Measurements from ENCODE around the gene SYT3.

The SYT3 gene

DNA sequence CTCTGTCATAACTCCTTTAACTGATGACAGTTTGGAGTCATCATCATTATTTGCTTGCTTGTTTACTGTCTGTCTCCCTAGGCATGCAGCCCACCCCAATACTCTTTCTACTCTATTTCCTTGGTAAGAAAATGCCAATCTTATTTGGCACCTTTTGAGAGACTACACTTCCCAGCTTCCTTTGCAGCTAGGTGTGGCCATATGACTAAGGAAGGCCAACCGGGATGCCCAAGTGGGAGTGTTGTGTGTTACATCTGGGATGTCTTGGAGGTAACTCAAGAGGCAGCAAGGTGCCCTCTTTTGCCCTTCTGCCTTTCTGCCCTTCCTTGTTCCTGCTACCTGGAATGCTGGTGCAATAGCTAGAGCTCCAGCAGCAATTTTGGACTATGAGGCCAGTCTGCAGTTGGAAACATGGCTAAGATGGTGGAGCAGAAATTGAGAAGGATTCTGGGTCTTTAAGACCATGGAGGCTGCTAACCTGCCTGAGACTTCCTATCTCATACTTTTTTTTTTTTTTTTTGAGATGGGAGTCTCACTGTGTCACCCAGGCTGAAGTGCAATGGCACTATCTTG lies 37.0 kb upstream of the SYT3 start:
- TF ChIP-seq, protein P1, sequence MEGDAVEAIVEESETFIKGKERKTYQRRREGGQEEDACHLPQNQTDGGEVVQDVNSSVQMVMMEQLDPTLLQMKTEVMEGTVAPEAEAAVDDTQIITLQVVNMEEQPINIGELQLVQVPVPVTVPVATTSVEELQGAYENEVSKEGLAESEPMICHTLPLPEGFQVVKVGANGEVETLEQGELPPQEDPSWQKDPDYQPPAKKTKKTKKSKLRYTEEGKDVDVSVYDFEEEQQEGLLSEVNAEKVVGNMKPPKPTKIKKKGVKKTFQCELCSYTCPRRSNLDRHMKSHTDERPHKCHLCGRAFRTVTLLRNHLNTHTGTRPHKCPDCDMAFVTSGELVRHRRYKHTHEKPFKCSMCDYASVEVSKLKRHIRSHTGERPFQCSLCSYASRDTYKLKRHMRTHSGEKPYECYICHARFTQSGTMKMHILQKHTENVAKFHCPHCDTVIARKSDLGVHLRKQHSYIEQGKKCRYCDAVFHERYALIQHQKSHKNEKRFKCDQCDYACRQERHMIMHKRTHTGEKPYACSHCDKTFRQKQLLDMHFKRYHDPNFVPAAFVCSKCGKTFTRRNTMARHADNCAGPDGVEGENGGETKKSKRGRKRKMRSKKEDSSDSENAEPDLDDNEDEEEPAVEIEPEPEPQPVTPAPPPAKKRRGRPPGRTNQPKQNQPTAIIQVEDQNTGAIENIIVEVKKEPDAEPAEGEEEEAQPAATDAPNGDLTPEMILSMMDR (IDR thresholded peaks at IDR 0.05; ENCODE audit: low read depth, low read length): no peak
- no peak for DNase-seq (ENCODE audit: extremely low read depth, low read depth)

DNA sequence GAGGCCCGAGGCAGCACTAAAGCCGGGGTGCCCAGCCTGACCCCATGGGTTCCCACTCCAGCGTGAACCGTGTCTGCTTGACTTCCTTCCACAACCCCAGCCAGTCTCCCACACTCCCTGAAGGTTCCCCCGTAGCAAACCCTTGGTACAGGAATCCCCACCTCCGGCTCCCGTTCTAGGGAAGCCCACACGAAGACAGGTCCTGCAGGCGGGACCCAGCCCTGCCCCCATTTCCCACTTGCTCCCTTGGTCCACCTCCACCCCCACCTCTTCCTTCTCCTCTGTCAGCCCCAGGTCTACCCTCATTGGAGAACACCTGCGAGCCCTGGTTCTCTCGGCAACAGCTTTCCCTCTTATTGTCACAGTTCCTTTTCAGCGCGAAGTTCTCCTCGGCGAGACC lies 33.4 kb upstream of the SYT3 start:
- DNase-seq (ENCODE audit: extremely low read depth, low read depth): no peak
- TF ChIP-seq, protein P1 (IDR thresholded peaks at IDR 0.05; ENCODE audit: low read depth, low read length): no peak

DNA sequence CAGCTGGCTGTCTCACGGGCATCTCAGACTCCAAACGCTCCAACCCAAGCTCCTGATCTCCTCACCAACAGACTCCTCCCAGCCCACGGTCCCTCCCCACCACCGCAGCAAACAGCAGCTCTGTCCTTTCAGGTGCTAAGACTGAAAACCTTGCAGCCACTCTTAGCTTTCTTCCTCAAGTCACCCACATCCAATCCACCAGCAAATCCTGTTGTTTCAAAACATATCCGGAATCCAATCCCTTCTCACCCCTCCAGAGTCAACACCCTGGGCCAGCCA lies 30.4 kb upstream of the SYT3 start:
- TF ChIP-seq, protein P1 (IDR thresholded peaks at IDR 0.05; ENCODE audit: low read depth, low read length): no peak

DNA sequence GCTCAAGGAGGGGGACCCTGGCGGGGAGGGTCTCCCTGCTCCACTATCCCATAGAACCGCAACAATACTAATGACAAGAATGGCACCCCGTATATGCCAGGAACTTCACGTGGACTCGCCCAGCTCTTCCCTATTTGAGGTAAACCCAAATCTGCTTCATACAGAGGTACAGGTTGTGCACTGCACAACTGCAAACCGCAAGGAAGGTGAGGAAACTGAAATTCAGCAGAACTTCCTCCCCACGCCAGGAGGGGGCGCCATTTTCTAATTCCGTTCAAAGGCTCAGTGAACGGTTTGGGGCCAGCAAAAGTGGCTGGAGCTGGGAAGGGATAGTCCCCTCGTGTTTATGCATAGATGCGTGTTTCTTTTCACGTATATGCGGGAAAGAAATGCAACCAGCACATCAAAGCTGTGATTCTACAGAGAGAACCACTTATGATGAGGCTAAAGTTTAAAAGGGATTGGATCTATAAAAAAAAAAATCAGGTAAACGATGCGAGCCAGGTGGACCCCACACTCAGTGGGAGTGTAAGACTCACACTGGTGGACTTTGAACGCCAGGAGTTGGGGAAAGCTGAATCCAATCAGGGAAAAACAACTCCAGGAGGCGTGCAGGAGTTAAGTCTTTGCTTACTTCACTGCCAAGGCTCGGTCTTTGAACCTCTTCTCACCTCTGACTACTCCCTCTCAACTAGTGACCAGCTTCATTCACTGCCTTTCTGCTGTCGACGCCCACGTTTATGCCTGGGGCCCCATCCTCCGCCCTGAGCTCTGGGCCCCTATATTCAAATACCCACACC lies 29.8 kb upstream of the SYT3 start:
- no peak for DNase-seq (ENCODE audit: extremely low read depth, low read depth)
- TF ChIP-seq, protein P1 (IDR thresholded peaks at IDR 0.05; ENCODE audit: low read depth, low read length): peak; percentile 84

More for the DNA sequence above, 30.4 kb upstream of the SYT3 start:
- DNase-seq (ENCODE audit: extremely low read depth, low read depth): no peak

DNA sequence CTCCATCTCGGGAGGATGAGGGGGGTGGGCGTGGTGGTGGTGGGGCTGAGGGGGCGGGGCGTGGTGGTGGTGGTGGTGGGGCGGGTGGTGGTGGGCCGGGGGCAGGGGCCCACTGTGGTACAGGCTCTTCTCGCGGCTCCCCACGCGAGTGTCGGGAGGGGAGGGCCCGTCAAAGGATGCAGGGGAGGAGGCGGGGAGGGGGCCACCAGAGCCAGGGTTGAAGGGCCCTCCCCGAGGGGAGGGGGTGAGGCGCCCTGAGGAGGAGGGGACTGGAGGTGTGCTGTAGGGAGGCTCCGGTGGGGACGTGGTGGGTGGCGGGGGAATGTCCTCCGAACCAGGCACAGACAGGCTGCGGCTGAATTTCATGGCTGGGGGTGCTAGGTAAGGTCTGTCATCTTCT lies 29.2 kb upstream of the SYT3 start:
- TF ChIP-seq, protein P1 (IDR thresholded peaks at IDR 0.05; ENCODE audit: low read depth, low read length): no peak
- DNase-seq (ENCODE audit: extremely low read depth, low read depth): no peak

DNA sequence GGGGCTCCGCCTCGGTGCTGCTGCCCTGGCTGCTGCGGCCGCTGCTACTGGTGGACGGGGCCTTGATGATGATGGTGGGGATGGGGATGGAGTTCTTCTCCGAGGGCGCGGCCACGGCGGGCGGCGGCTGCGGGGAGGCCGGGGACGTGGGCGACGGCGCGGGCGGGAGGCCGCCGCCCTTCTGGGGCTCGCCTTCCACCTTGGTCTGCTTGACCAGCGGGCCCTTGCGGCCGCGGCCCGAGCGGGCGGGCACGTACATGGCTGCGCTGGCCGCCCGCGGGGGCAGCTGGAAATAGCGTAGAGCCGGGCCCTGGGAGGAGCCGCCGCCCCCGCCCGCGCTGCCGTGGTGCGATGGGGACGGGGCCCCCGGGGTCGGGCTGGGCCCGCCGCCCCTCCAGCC lies 28.7 kb upstream of the SYT3 start:
- TF ChIP-seq, protein P1 (IDR thresholded peaks at IDR 0.05; ENCODE audit: low read depth, low read length): no peak
- no peak for DNase-seq (ENCODE audit: extremely low read depth, low read depth)

DNA sequence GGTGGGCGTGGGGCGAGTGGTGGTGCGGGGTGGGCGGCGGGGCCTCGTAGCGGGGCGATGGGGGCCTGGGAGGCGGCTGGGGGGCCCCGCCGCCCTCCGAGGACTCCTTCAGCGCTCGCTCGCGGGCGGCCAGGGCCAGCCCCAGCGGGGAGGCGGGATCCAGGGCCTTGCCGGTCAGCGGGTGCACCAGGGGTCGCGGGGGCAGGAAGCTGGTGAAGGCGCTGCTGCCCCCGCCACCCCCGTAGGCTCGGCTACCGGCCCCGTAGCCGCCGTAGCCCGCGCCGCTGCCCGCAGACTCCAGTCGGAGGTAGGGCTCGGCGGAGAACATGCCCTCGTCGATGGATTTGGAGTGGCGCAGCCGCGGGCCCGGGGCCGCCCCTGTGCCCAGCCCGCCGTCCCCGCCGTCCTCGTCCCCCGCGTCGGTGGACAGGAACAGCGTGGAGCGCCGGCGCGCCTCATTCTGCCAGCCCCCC lies 28.1 kb upstream of the SYT3 start:
- no peak for DNase-seq (ENCODE audit: extremely low read depth, low read depth)
- TF ChIP-seq, protein P1 (IDR thresholded peaks at IDR 0.05; ENCODE audit: low read depth, low read length): no peak

Measured in AG09319 (cell line).